GM23248 (cell line): ENCODE data around the gene MFAP4. TPM values are rescaled to one million over a fixed set of nuclear protein-coding genes. Genes with fewer than 3 reads are reported as not detected.

ENCODE experiments used
- DNase-seq: peaks from one replicate; pipeline ENCODE4 v3.0.0-alpha.2; 2015
- H2AFZ ChIP-seq: fragments of 200-600 bp; sonication (generic); 2 replicates; pipeline ENCODE4 v1.6.1; 2016; ENCODE audit warnings: antibody characterized with exemption
- H3F3A ChIP-seq: fragments of 200-600 bp; sonication (generic); 2 replicates; pipeline ENCODE4 v1.6.1; 2016; ENCODE audit warnings: mild to moderate bottlenecking, antibody characterized with exemption, mixed run types; ENCODE audit not compliant: insufficient read depth
- H3K27ac ChIP-seq: fragments of 200-600 bp; sonication (generic); 2 replicates; pipeline ENCODE4 v1.5.1; 2016; ENCODE audit warnings: mild to moderate bottlenecking
- H3K27me3 ChIP-seq: fragments of 200-600 bp; sonication (generic); replicated peaks from 2 replicates; pipeline ENCODE4 v1.6.1; 2016; ENCODE audit warnings: mild to moderate bottlenecking; ENCODE audit not compliant: insufficient read depth
- H3K36me3 ChIP-seq: fragments of 200-600 bp; sonication (generic); 2 replicates; pipeline ENCODE4 v1.6.1; 2016; ENCODE audit warnings: low read depth, mild to moderate bottlenecking
- H3K4me1 ChIP-seq: fragments of 200-600 bp; sonication (generic); 2 replicates; pipeline ENCODE4 v1.6.1; 2016; ENCODE audit warnings: mild to moderate bottlenecking; ENCODE audit not compliant: insufficient read depth
- H3K4me2 ChIP-seq: fragments of 200-600 bp; sonication (generic); one replicate; pipeline ENCODE4 v1.6.1; 2016; ENCODE audit warnings: mild to moderate bottlenecking; ENCODE audit not compliant: unreplicated experiment
- H3K4me3 ChIP-seq: fragments of 200-600 bp; sonication (generic); 2 replicates; pipeline ENCODE4 v1.5.1; 2016; ENCODE audit warnings: mild to moderate bottlenecking
- H3K79me2 ChIP-seq: fragments of 200-600 bp; sonication (generic); 2 replicates; pipeline ENCODE4 v1.6.1; 2016; ENCODE audit warnings: mild to moderate bottlenecking; ENCODE audit not compliant: insufficient read depth
- H3K9ac ChIP-seq: fragments of 200-600 bp; sonication (generic); 2 replicates; pipeline ENCODE4 v1.6.1; 2016; ENCODE audit warnings: mild to moderate bottlenecking
- H3K9me2 ChIP-seq: fragments of 200-600 bp; sonication (generic); 2 replicates; pipeline ENCODE4 v1.6.1; 2016; ENCODE audit warnings: mixed run types, mild to moderate bottlenecking, moderate library complexity; ENCODE audit not compliant: insufficient read depth
- H3K9me3 ChIP-seq: fragments of 200-600 bp; sonication (generic); one replicate; pipeline ENCODE4 v1.6.1; 2017; ENCODE audit warnings: low read depth
- H4K20me1 ChIP-seq: fragments of 200-600 bp; sonication (generic); 2 replicates; pipeline ENCODE4 v1.6.0; 2016; ENCODE audit not compliant: insufficient read depth
- EZH2 ChIP-seq: fragments of 200-600 bp; sonication (generic); IDR thresholded peaks from 2 replicates; pipeline ENCODE4 v1.6.1; 2018; ENCODE audit warnings: antibody characterized with exemption, mild to moderate bottlenecking; ENCODE audit not compliant: insufficient read depth, poor library complexity, severe bottlenecking
- EZH2phosphoT487 ChIP-seq: fragments of 200-600 bp; sonication (generic); IDR thresholded peaks from 2 replicates; pipeline ENCODE4 v1.6.1; 2018; ENCODE audit warnings: antibody characterized with exemption, moderate library complexity, mild to moderate bottlenecking, low read depth; ENCODE audit not compliant: insufficient read depth
- WGBS, 2 experiments: methylation state at CpG; one replicate each; pipeline ENCODE4 v1.1.6; 2015 to 2017; ENCODE audit warnings: low lambda C conversion rate in 2 of 2, low coverage in 1 of 2; ENCODE audit errors: missing lambda C conversion rate in 2 of 2; 5-methylcytosine and 5-hydroxymethylcytosine counted together
- in situ Hi-C: fragments of 300-500 bp; cut with MboI; formaldehyde crosslinking; loops from 2 replicates; pipeline ENCODE4 v1.15.0; 2020
- polyA plus RNA-seq: library from polyadenylated mRNA; unstranded; fragments of >200 nt; fragmentation: Nextera tagmentation; extraction: Ambion mirVana; gene quantifications from 2 replicates; pipeline ENCODE4 v1.2.1, GENCODE V29; 2016
- total RNA-seq: library from RNA; depleted of rRNA; stranded (reverse); fragments of >200 nt; shearing (Covaris generic); gene quantifications from 2 replicates; pipeline ENCODE4 v1.2.3, GENCODE V29; 2014

MFAP4 gene
- total and polyA plus RNA-seq, 2 experiments from 2014 or later, result 97.8 to 156 TPM

- Histone ChIP-seq H4K20me1 (no peaks in the 10 kb centered on the region), H2AFZ (peak overlapping the region; percentile 94), H3K36me3 (peaks cover 16% of the 10 kb centered on the region; the same call in 1 of the 2 replicates), H3K4me3 (peak overlapping the region; percentile 94), H3K4me2 (peak overlapping the region; percentile 95), H3F3A (peaks cover 22% of the 10 kb centered on the region), H3K9me3 (no peaks in the 10 kb centered on the region), H3K9me2 (no peaks in the 10 kb centered on the region), H3K9ac (peak overlapping the region; percentile 89), H3K27me3 (no peaks in the 10 kb centered on the region), H3K79me2 (peaks cover 45% of the 10 kb centered on the region), H3K27ac (peak overlapping the region; percentile 94), H3K4me1 (peaks cover 14% of the 10 kb centered on the region)
- no peak for DNase-seq
- 24 to 25% methylated on average over 2 of the region's 2 CpGs for WGBS, 2 experiments
- TF ChIP-seq EZH2phosphoT487 (no peak), EZH2 (no peak)
- in situ Hi-C loops, result no loop called here
These were observed 10.2 kb downstream of the MFAP4 start for GRCh38 chr17:19376811-19377210.

DNA sequence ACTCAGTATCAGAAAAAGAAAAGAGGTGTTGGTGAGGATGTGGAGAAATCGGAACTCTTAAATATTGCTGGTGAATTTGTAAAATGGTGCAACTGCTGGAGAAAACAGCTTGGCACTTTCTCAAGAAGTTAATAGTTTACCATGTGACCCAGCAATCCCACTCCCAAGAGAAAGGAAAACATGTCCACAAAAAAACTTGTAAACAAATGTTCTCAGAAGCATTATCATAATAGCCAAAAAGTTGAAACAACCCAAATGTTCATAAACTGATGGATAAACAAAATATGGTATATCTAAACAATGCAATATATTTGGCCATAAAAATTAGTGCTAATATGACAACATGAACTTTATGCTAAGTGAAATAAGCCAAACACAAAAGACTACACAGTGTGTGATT lies 11.3 kb downstream of the MFAP4 start:
- H3K4me1 ChIP-seq, result peaks cover 14% of the 10 kb centered on the region
- no peak overlapping the region for H3K4me3 ChIP-seq
- in situ Hi-C loops, result no loop called here
- no peak overlapping the region for H3K4me2 ChIP-seq
- peaks cover 35% of the 10 kb centered on the region for H3K79me2 ChIP-seq
- TF ChIP-seq EZH2phosphoT487 (no peak), EZH2 (no peak)
- H3K27me3 ChIP-seq, result no peaks in the 10 kb centered on the region
- H3K36me3 ChIP-seq, result peaks cover 8% of the 10 kb centered on the region; the same call in 1 of the 2 replicates
- no peak overlapping the region for H3K27ac ChIP-seq
- no peak overlapping the region for H2AFZ ChIP-seq
- no peak overlapping the region for H3K9ac ChIP-seq
- WGBS, 2 experiments, result 84 to 100% methylated on average over 1 of the region's 1 CpG
- no peak for DNase-seq
- no peaks in the 10 kb centered on the region for H3K9me3 ChIP-seq
- H3K9me2 ChIP-seq, result no peaks in the 10 kb centered on the region
- no peaks in the 10 kb centered on the region for H4K20me1 ChIP-seq
- peaks cover 22% of the 10 kb centered on the region for H3F3A ChIP-seq

DNA sequence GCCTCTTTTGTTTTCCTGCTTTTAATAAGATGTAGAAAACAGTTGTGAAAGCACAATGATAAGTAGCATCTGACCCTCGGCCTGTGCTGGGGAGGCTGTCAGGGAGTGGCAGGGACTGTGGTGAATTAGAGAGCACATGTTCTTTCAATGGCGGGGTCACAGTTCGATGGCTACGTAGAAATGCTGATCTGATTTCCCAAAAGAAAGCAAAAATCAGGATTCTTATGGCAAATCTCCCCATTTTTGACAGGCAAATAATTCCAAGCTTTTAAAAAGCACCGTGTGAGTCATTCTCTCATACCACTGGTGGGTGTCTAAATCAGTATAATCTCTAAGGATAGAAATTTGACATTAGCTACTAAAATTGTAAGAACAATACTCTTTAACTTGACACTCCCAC lies 12.9 kb downstream of the MFAP4 start:
- no peaks in the 10 kb centered on the region for H3K9me2 ChIP-seq
- H3K27ac ChIP-seq, result no peak overlapping the region
- no peak overlapping the region for H2AFZ ChIP-seq
- H4K20me1 ChIP-seq, result no peaks in the 10 kb centered on the region
- no peak overlapping the region for H3K9ac ChIP-seq
- H3K36me3 ChIP-seq, result no peaks in the 10 kb centered on the region
- H3K27me3 ChIP-seq, result no peaks in the 10 kb centered on the region
- no peak for TF ChIP-seq EZH2phosphoT487
- TF ChIP-seq EZH2, result no peak
- 0 out of 2 replicates have a peak, but pooled peaks cover 4% of the 10 kb centered on the region for H3K4me1 ChIP-seq
- H3K9me3 ChIP-seq, result no peaks in the 10 kb centered on the region
- H3K79me2 ChIP-seq, result peaks cover 19% of the 10 kb centered on the region
- peaks cover 22% of the 10 kb centered on the region for H3F3A ChIP-seq
- no peak overlapping the region for H3K4me3 ChIP-seq
- in situ Hi-C loops, result loop anchor here (25.0 kb wide), 1 partner anchor 288 kb away; no protein-coding TSS in a partner anchor
- WGBS, 2 experiments, result 75 to 84% methylated on average over 5 of the region's 5 CpGs
- H3K4me2 ChIP-seq, result no peak overlapping the region
- peak; percentile 15 for DNase-seq

DNA sequence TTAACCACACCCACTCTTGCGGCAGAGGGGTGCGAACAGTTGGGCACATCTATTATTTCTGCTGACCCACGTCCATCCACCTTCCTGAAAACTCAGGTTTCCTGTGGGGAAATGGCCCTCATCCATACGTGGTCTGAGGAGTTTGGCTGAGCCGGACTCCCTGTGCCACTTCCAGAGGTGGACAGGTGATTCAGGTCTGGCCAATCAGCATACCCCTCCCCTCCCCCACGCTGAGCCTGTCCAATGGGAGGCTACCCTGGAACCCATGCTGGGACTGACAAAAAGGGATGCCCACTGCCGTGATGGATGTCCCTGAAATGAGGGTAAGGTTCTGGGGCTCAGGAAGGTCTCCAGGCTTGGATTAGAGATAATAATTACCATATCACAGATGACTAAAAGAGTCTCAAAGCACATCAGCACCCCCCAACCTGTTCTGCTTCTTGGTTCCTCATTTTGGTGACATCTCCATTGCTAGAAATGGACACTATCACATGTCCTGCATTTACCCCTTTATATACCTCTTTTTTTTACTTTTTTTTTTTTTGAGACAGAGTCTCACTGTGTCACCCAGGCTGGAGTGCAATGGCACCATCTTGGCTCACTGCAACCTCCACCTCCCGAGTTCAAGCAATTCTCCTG lies 14.0 kb downstream of the MFAP4 start:
- Histone ChIP-seq H3K27me3 (no peaks in the 10 kb centered on the region), H3K27ac (no peak overlapping the region), H3K9ac (no peak overlapping the region), H3K9me2 (no peaks in the 10 kb centered on the region), H3K4me1 (0 out of 2 replicates have a peak, but pooled peaks cover 4% of the 10 kb centered on the region), H3K4me2 (no peak overlapping the region), H3K9me3 (no peaks in the 10 kb centered on the region), H2AFZ (no peak overlapping the region), H3K4me3 (no peak overlapping the region), H3F3A (peaks cover 26% of the 10 kb centered on the region), H3K36me3 (no peaks in the 10 kb centered on the region), H4K20me1 (no peaks in the 10 kb centered on the region), H3K79me2 (peaks cover 10% of the 10 kb centered on the region)
- WGBS, 2 experiments, result 77 to 80% methylated on average over 8 of the region's 8 CpGs
- in situ Hi-C loops, result loop anchor here (25.0 kb wide), 1 partner anchor 289 kb away; no protein-coding TSS in a partner anchor
- no peak for TF ChIP-seq EZH2
- no peak for TF ChIP-seq EZH2phosphoT487
- DNase-seq, result no peak
